Peyer's patch (tissue), 4 donors: ENCODE results near the gene IGDCC3. TPM values are rescaled to one million over a fixed set of nuclear protein-coding genes. Genes with fewer than 3 reads are reported as not detected.

Source experiments
- DNase-seq, 3 donors: peaks; one replicate each; pipeline ENCODE4 v3.0.0-alpha.2; 2017 to 2019
- H3K27ac ChIP-seq, 4 donors: fragments of 200-600 bp; sonication (generic); one replicate each; pipeline ENCODE4 v1.5.1; 2016 to 2019
- H3K27me3 ChIP-seq, 2 donors: fragments of 200-600 bp; sonication (generic); one replicate each; pipeline ENCODE4 v1.5.1; 2019
- H3K36me3 ChIP-seq, 3 donors: fragments of 200-600 bp; sonication (generic); one replicate each; pipeline ENCODE4 v1.5.1; 2016 to 2019
- H3K4me1 ChIP-seq, 4 donors: fragments of 200-600 bp; sonication (generic); one replicate each; pipeline ENCODE4 v1.5.1; 2016 to 2019
- H3K4me3 ChIP-seq, 4 donors: fragments of 200-600 bp; sonication (generic); 1 replicate in 3 of 4; 2 replicates in 1 of 4; pipeline ENCODE4 v1.5.1; 2016 to 2019; ENCODE audit warnings: mild to moderate bottlenecking in 1 of 4
- H3K9me3 ChIP-seq, 4 donors: fragments of 200-600 bp; sonication (generic); one replicate each; pipeline ENCODE4 v1.5.1; 2016 to 2019; ENCODE audit warnings: mild to moderate bottlenecking in 1 of 4
- POLR2A ChIP-seq, 2 donors: fragments of 450-650 bp; IDR thresholded peaks; one replicate each; pipeline ENCODE4 v1.5.1; 2017; ENCODE audit warnings: antibody characterized with exemption in 2 of 2, mild to moderate bottlenecking in 2 of 2, moderate library complexity in 2 of 2
- small RNA-seq, 2 donors: library from RNA; depleted of rRNA; stranded (forward); fragments of <200 nt; gene quantifications; one replicate each; pipeline ENCODE3, GENCODE V24; 2016
- total RNA-seq, 4 donors: library from RNA; depleted of rRNA; stranded (reverse); fragments of >200 nt; gene quantifications; one replicate each; pipeline ENCODE4 v1.1.0, GENCODE V29; 2016
- TF ChIP-seq, protein P1 (sequence below), 6 experiments: fragments of 450-650 bp in 4 of 6; fragments of 200-600 bp in 2 of 6; sonication (generic) in 1 of 6; IDR thresholded peaks; one replicate each; pipeline ENCODE4 v1.5.1; 2017 to 2019; ENCODE audit warnings: antibody characterized with exemption in 6 of 6, mild to moderate bottlenecking in 3 of 6, moderate library complexity in 1 of 6

Gene IGDCC3
- total RNA-seq, 4 donors from 2014 or later: not detected

DNA sequence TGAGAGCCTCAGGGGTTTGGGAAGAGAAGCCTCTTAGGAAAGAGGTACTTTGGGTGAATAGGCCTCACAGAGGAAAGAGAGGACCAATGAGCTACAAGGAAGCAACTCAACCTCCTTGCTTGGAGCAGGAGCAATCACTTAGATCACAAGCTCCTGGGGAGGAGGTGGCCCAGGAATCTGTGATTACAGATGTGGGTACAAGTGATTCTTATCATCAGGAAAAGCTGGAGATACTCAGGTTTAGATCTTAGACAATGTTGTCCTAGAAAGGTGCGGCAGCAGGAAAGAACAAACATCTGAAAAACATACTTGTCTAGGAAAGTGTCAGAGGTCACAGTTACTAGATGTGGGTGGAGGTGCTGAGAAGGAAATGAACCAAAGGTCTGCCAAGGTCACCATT lies 99.3 kb downstream of the IGDCC3 start:
- Histone ChIP-seq H3K4me3 (no peak overlapping the region), H3K27ac (peak overlapping the region in 1 of 4 donors; percentile 5), H3K9me3 (no peaks in the 10 kb centered on the region), H3K4me1 (peaks cover 0 to 11% (median 0%) of the 10 kb centered on the region in 4 donors), H3K36me3 (no peaks in the 10 kb centered on the region), H3K27me3 (no peaks in the 10 kb centered on the region)
- TF ChIP-seq, protein P1, sequence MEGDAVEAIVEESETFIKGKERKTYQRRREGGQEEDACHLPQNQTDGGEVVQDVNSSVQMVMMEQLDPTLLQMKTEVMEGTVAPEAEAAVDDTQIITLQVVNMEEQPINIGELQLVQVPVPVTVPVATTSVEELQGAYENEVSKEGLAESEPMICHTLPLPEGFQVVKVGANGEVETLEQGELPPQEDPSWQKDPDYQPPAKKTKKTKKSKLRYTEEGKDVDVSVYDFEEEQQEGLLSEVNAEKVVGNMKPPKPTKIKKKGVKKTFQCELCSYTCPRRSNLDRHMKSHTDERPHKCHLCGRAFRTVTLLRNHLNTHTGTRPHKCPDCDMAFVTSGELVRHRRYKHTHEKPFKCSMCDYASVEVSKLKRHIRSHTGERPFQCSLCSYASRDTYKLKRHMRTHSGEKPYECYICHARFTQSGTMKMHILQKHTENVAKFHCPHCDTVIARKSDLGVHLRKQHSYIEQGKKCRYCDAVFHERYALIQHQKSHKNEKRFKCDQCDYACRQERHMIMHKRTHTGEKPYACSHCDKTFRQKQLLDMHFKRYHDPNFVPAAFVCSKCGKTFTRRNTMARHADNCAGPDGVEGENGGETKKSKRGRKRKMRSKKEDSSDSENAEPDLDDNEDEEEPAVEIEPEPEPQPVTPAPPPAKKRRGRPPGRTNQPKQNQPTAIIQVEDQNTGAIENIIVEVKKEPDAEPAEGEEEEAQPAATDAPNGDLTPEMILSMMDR (IDR thresholded peaks at IDR 0.05): no peak
- no peak for TF ChIP-seq POLR2A (IDR thresholded peaks at IDR 0.05)
- DNase-seq: no peak

Small RNA genes within 50 kb of the gene (small RNA-seq; reads per million reads assigned to genes)
- gene RNU5A-1 (9,412 to 17,094 reads per million in 2 donors), gene RNU5B-1 (1,168 to 2,074 reads per million in 2 donors), gene SNORA24B (0.06 to 1.1 reads per million in 2 donors)

Other genes starting within 250 kb of the IGDCC3 start
- gene PDCD7, start 244.2 kb downstream of the IGDCC3 start, total RNA-seq: 10 to 100 TPM in 3 of 4 donors, 1 to 10 TPM in 1; 6.5 to 23.1 (median 17.8) TPM
- 10 to 100 TPM; 42.2 to 61.9 (median 53.5) TPM for gene CLPX, start 192.7 kb downstream of the IGDCC3 start, total RNA-seq
- gene CILP, start 166.5 kb downstream of the IGDCC3 start, total RNA-seq: 10 to 100 TPM; 14.4 to 26.9 (median 17.8) TPM
- gene PARP16, start 91.1 kb downstream of the IGDCC3 start, total RNA-seq: 10 to 100 TPM in 1 of 4 donors, 1 to 10 TPM in 3; 7.0 to 23.1 (median 8.1) TPM
- gene RNU5A-1, start 82.0 kb downstream of the IGDCC3 start, total RNA-seq: not detected
- gene RNU5B-1, start 73.3 kb downstream of the IGDCC3 start, total RNA-seq: not detected
- gene IGDCC4, start 44.9 kb upstream of the IGDCC3 start, total RNA-seq: 1 to 10 TPM in 2 of 4 donors, under 1 TPM in 1, not detected in 1; 0.40 to 3.3 (median 1.0) TPM
- 10 to 100 TPM; 30.5 to 42.4 (median 41.5) TPM for gene DPP8, start 139.7 kb upstream of the IGDCC3 start, total RNA-seq
- 10 to 100 TPM; 22.3 to 36.5 (median 26.8) TPM for gene HACD3, start 152.5 kb upstream of the IGDCC3 start, total RNA-seq
- gene INTS14, start 233.1 kb upstream of the IGDCC3 start, total RNA-seq: 10 to 100 TPM; 44.1 to 90.8 (median 54.9) TPM
- gene SLC24A1, start 243.9 kb upstream of the IGDCC3 start, total RNA-seq: 10 to 100 TPM in 1 of 4 donors, 1 to 10 TPM in 3; 6.0 to 15.7 (median 9.4) TPM